Activated CD4-positive, alpha-beta T cell treated with anti-CD3 and anti-CD28 coated beads, Interleukin-2, Interleukin-4, amounts not matched to agents 100 ng/mL and 50 ng/mL, durations not matched to agents 16 hours and 8 hours (primary cell): ENCODE data around the gene RAB23.
A peak's percentile ranks its signal among the peaks of the same experiment; 100 is the strongest.

ENCODE experiments used
- DNase-seq: peaks from one replicate; pipeline ENCODE4 v3.0.0-alpha.2; 2020; ENCODE audit warnings: low spot score

Gene RAB23

GRCh38 chr6:57242505-57242904 is 20.4 kb upstream of the RAB23 start:
- no peak for DNase-seq

- no peak for DNase-seq
Observed at GRCh38 chr6:57226221-57226620, 4.1 kb upstream of the RAB23 start.

DNA sequence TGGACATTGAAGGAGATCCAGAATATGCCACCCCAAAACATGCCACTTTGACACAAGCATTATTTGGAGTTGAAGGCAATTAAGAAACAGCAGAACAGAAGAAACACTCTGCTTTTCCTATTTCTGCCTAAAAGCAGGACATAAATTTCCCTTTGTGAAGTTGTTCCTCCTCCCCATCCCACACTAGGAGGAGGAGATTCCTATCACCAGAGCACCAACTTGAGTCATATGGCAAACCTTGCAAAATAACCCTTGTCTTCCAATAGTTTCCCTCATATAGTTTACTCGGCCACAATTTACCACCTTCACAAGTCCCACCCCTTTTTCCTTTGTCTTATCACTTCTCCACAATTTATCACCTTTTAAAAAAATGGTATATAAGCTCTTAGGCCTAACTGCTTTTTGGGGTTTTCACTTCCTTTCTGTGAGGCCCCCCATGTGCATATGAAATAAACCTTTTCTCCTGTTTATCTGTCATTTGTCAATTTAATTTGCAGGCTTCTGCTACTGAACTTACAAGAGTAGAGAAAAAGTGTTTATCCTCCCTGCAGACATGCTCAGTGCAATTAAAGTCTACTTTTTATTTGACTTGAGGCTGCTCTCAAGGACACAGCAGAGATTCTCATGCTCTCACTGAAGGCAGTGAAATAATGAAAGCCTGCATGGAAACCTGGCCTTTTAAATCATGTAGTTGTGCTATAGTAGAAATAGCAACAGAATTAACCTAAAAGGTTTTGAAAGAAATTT is 2.8 kb upstream of the RAB23 start:
- no peak for DNase-seq

- no peak for DNase-seq
Observed at GRCh38 chr6:57222743-57223077, 603 bp upstream of the RAB23 start.

DNA sequence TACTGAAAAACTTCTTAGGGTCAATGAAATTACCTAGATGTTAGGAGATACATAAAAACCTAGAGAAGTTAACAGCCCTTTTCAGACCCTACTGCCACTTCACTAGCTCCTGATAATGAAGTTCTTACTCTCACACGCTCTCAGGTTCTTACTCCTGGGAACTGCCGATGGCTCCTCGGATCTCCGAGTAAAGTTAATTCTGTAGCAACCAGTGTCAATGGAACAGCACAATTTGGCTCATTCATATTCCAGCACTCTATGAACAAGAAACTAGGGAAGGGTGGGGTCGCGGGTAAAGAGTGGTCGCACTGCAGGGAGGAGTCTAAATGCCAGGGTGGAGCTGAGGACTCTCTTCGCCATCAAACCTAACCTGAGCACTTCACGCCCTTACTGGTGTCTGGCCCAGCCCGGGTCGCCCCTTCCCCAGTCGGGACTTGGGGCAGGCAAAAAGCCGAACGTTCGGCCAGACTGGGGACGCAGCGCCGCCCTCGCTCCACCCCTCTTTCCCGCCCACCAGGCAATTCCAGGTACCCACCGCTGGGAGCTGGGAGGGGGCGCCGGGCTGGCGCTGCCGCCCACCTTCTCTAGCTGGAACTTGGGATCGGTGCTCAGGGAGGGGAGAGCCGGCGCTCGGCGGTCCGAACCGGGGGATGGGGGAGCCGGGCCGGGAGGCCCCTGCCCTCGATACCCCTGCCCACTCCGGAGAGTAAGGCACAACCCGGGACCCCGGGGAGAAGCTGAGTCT is 744 bp downstream of the RAB23 start:
- peak; percentile 58 for DNase-seq

DNA sequence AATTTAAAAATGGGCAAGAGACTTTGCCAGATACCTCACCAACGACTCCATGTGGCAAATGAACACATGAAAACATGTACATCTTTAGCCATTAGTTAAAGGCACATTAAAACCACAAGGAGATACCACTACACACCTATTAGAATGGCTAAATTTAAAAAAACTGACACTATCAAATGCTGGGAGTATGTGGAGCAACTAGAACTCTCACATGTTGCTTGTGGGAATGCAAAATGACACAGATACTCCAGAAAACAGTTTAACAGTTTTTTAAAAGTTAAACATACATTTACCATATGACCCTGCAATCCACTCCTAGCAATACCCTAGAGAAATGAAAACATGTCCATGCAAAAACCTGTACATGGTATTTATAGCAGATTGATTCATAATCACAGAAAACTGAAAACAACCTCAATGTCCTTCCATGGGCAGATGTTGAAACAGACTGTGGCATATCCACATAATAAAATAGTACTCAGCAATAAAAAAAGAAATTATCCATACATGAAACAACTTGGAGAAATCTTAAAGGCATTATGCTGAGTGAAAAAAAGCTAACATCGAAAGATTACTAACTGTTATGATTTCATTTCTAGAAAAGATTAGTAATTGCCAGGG is 1.9 kb downstream of the RAB23 start:
- no peak for DNase-seq

DNA sequence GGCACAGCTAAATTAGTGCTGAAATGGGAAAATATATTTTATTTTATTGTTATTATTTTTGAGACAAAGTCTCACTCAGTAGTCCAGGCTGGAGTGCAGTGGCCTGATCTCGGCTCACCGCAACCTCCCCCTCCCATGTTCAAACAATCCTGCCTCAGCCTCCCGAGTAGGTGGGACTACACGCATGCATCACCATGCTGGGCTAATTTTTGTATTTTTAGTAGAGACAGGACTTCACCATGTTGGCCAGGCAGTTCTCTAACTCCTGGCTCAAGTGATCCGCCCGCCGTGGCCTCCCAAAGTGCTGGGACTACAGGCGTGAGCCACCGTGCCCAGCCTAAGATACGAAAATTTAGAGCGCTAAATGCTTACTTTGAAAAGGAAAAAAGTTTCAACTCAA is 4.8 kb downstream of the RAB23 start:
- no peak for DNase-seq

GRCh38 chr6:57216235-57217101 is 5.6 kb downstream of the RAB23 start:
- no peak for DNase-seq

GRCh38 chr6:57215260-57215659 is 6.8 kb downstream of the RAB23 start:
- no peak for DNase-seq

GRCh38 chr6:57210060-57210459 is 12.0 kb downstream of the RAB23 start:
- no peak for DNase-seq

DNA sequence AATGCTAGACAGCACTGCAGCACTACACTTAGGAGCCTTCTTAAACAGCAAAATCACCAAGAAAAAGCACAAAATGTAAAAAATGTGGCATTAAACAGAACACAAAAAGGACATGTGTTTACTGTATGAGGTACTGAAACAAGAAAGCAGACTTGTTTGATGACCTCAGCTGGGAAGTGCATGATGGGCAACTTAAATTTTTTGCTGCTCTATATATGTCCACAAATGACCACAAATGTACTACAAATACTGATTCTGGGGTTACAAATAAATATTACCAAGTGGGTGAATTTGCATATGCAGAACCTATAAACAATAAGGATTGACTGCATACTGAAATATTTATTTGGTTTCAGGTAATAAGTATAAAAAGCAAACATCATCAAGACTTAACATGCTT is 13.1 kb downstream of the RAB23 start:
- no peak for DNase-seq

- peak; percentile 32 for DNase-seq
Observed at GRCh38 chr6:57207872-57208271, 14.2 kb downstream of the RAB23 start.

GRCh38 chr6:57207141-57207540 is 15.0 kb downstream of the RAB23 start:
- DNase-seq: peak; percentile 28

- no peak for DNase-seq
Observed at GRCh38 chr6:57205550-57206328, 16.4 kb downstream of the RAB23 start.

DNA sequence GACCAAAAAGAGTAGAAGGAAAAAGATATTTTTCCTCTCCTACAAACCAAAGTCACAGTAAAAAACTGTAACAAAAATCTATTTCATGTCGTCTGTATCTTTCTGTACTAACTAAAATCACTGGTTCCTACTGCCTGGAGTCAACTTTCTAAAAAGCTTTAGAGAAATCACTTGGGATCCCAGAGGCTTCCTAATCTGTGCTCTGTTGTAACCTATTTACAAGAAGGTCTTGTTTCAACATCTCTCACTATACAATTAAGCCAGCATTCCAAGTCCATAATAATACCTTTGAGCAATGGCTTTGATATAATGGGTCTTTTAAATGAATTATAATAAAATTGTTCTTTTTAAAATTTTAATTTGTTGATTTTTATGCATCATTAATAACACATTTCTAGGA is 20.4 kb downstream of the RAB23 start:
- DNase-seq: no peak

DNA sequence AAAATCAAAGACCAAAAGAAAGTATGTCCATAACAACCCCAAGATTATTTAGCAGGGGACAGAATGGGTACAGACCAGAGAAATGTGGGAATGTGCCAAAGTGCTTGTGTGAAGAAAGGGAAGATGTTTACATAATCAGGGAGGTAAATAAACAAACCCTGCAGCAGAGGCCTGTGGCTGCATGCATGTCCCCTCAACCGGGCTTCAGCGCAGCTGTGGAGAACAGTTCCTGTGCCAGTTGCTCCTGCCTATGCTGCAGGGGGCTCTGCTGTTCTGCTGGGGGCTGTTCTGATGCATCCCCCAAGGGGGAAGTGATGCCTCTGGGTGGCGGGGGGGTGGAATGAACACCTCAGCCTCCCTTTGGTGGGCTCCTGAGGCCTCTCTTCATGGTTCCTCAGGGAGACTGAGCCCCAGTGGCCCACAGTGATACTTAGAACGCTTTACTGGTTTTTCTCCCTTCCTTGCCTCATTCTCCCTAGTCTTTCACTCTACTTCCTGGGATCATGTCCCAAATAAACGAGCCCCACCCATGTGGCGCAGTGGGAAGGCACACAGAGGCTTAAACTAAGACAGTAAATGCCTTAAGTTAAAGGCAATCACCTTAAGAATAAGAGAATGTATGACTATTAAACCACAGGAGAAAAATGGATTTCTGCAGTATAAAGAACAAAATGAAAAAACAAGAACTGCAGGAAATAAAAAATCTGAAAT is 23.0 kb downstream of the RAB23 start:
- DNase-seq: no peak

GRCh38 chr6:57195457-57195856 is 26.6 kb downstream of the RAB23 start:
- no peak for DNase-seq

- DNase-seq: no peak
Observed at GRCh38 chr6:57193177-57193576, 28.9 kb downstream of the RAB23 start.

DNA sequence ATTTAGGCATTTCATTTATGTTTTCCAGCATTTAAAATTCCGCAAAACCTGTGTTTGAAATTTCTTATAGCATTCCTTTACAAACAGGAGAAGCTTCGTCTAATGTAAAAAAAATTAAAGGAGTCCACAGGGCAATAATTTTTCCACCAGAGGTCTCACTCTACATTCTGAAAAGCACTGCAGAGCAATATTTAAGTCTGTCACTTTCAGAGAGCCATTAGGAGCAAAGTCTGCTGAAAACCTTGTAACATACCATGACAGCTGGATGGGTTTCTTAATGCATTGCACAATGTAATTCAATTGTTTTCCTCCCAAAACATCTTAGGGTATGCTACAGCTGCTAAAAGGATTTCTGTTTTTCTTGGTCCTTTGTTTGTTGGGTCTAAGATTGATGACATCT is 32.0 kb downstream of the RAB23 start:
- DNase-seq: no peak

- no peak for DNase-seq
Observed at GRCh38 chr6:57183336-57183735, 38.8 kb downstream of the RAB23 start.

DNA sequence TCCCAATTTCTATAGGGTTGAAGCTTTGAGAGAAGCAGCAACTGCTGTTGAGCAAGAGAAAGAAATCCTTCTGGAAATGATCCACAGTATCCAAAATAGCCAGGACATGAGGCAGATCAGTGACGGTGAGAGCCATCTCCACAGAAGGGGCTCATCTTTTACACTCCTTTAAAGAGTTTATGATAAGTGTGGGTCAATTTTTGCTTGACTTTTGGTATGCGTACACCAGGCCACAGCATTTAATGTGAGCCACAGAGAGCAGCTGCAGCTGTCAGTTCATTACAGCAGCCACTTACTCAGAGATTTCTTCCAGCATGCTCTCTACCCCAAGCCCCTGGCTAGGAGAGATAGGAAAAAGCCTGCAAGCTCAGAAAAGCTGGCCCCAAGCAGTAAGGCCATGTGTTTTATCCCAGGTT is 40.1 kb downstream of the RAB23 start:
- no peak for DNase-seq
